ENCODE measurements around the gene HMCN1.

Gene HMCN1

GRCh38 chr1:185921636-185922035, 187.4 kb downstream of the HMCN1 start:
- no peak for TF ChIP-seq CTCF (IDR thresholded peaks at IDR 0.05; ENCODE audit: extremely low read depth, insufficient read depth, missing control alignments)
- no peak for DNase-seq (ENCODE audit: low spot score)
- in situ Hi-C loops (cut with MboI; ENCODE audit: low pct_unique_long_range_greater_than_20kb, low sequenced_read_pairs, unreplicated experiment): no loop called here

GRCh38 chr1:185926588-185926987, 192.4 kb downstream of the HMCN1 start:
- TF ChIP-seq CTCF (IDR thresholded peaks at IDR 0.05; ENCODE audit: extremely low read depth, insufficient read depth, missing control alignments): no peak
- in situ Hi-C loops (cut with MboI; ENCODE audit: low pct_unique_long_range_greater_than_20kb, low sequenced_read_pairs, unreplicated experiment): no loop called here
- DNase-seq (ENCODE audit: low spot score): no peak

GRCh38 chr1:185929776-185930175, 195.6 kb downstream of the HMCN1 start:
- TF ChIP-seq CTCF (IDR thresholded peaks at IDR 0.05; ENCODE audit: extremely low read depth, insufficient read depth, missing control alignments): no peak
- in situ Hi-C loops (cut with MboI; ENCODE audit: low pct_unique_long_range_greater_than_20kb, low sequenced_read_pairs, unreplicated experiment): no loop called here
- no peak for DNase-seq (ENCODE audit: low spot score)

- in situ Hi-C loops (cut with MboI; ENCODE audit: low pct_unique_long_range_greater_than_20kb, low sequenced_read_pairs, unreplicated experiment): no loop called here
- no peak for DNase-seq (ENCODE audit: low spot score)
- no peak for TF ChIP-seq CTCF (IDR thresholded peaks at IDR 0.05; ENCODE audit: extremely low read depth, insufficient read depth, missing control alignments)
Observed at GRCh38 chr1:185931438-185931837, 197.2 kb downstream of the HMCN1 start.

- TF ChIP-seq CTCF (IDR thresholded peaks at IDR 0.05; ENCODE audit: extremely low read depth, insufficient read depth, missing control alignments): no peak
- in situ Hi-C loops (cut with MboI; ENCODE audit: low pct_unique_long_range_greater_than_20kb, low sequenced_read_pairs, unreplicated experiment): no loop called here
- DNase-seq (ENCODE audit: low spot score): no peak
Observed at GRCh38 chr1:185933580-185933979, 199.4 kb downstream of the HMCN1 start.

- no peak for TF ChIP-seq CTCF (IDR thresholded peaks at IDR 0.05; ENCODE audit: extremely low read depth, insufficient read depth, missing control alignments)
- in situ Hi-C loops (cut with MboI; ENCODE audit: low pct_unique_long_range_greater_than_20kb, low sequenced_read_pairs, unreplicated experiment): no loop called here
- no peak for DNase-seq (ENCODE audit: low spot score)
Observed at GRCh38 chr1:185934476-185935189, 200.4 kb downstream of the HMCN1 start.

Data from GM13977 (cell line).